Measurements from ENCODE around the gene TEX12. TPM values are rescaled to one million over a fixed set of nuclear protein-coding genes. Genes with fewer than 3 reads are reported as not detected.

The TEX12 gene
- total RNA-seq, 1 experiment from 2014 or later: not detected

- no TSS peak for BruUV-seq (replicated peaks)
- DNase-seq: peak; percentile 65 to 100
- Histone ChIP-seq H3K4me1 (replicated peaks; ENCODE audit: insufficient read depth) (peaks cover 65% of the 10 kb centered on the region), H3K36me3 (ENCODE audit: low read depth) (peaks cover 54% of the 10 kb centered on the region), H3K79me2 (ENCODE audit: low read depth) (peaks cover 63% of the 10 kb centered on the region), H3K9me3 (ENCODE audit: insufficient read depth, low read depth) (no peaks in the 10 kb centered on the region), H3K9me2 (ENCODE audit: insufficient read depth) (no peaks in the 10 kb centered on the region), H3K27ac (peak overlapping the region; percentile 85), H3F3A (ENCODE audit: insufficient read depth, low read depth) (peaks cover 42% of the 10 kb centered on the region), H3K4me2 (peak overlapping the region; percentile 61), H3K27me3 (ENCODE audit: insufficient read depth, low read depth) (no peaks in the 10 kb centered on the region), H4K20me1 (ENCODE audit: insufficient read depth) (no peaks in the 10 kb centered on the region), H3K4me3 (peak overlapping the region; percentile 5; the same call in 1 of the 2 replicates), H2AFZ (no peak overlapping the region)
- intact Hi-C loops (cut with micrococcal nuclease; ENCODE audit: unreplicated experiment): loop anchor here (1.0 to 5.0 kb wide), 2 partner anchors 29 to 600 kb away; no protein-coding TSS in a partner anchor
- POLR2A ChIA-PET (ENCODE audit: unreplicated experiment): interaction anchor here (0.6 to 1.0 kb wide), 6 partner anchors 13 to 1030 kb away, joined by 3 to 14 read pairs (median 6); no protein-coding TSS in a partner anchor
- CTCF ChIA-PET: interaction anchor here (1.2 to 1.4 kb wide), 2 partner anchors 18 to 43 kb away, joined by 5 to 7 read pairs; partner anchors contain the start of gene BCO2
- no peak for TF ChIP-seq EZH2 (IDR thresholded peaks at IDR 0.05; ENCODE audit: low read depth)
These were observed 10.0 kb upstream of the TEX12 start for GRCh38 chr11:112156956-112157766.

GRCh38 chr11:112159098-112160065 is 7.8 kb upstream of the TEX12 start:
- no peaks in the 10 kb centered on the region for H3K9me2 ChIP-seq (ENCODE audit: insufficient read depth)
- H3K4me2 ChIP-seq: peak overlapping the region; percentile 86
- H3K79me2 ChIP-seq (ENCODE audit: low read depth): peaks cover 71% of the 10 kb centered on the region
- peak overlapping the region; percentile 8; the same call in 1 of the 2 replicates for H3K4me3 ChIP-seq
- POLR2A ChIA-PET (ENCODE audit: unreplicated experiment): interaction anchor here (0.6 to 0.7 kb wide), 2 partner anchors 20 to 31 kb away, joined by 5 to 15 read pairs; no protein-coding TSS in a partner anchor
- intact Hi-C loops (cut with micrococcal nuclease; ENCODE audit: unreplicated experiment): loop anchor here (5.0 to 10.0 kb wide), 3 partner anchors 285 to 1802 kb away; partner anchors contain the start of genes ALG9, CFAP68 and FDXACB1
- CTCF ChIA-PET: interaction anchor here (0.6 kb wide), 1 partner anchor 577 kb away, joined by 4 read pairs; no protein-coding TSS in a partner anchor
- H3K27ac ChIP-seq: peak overlapping the region; percentile 36
- peaks cover 82% of the 10 kb centered on the region for H3K4me1 ChIP-seq (replicated peaks; ENCODE audit: insufficient read depth)
- no peaks in the 10 kb centered on the region for H4K20me1 ChIP-seq (ENCODE audit: insufficient read depth)
- H3F3A ChIP-seq (ENCODE audit: insufficient read depth, low read depth): peaks cover 58% of the 10 kb centered on the region
- H3K36me3 ChIP-seq (ENCODE audit: low read depth): peaks cover 35% of the 10 kb centered on the region
- no peaks in the 10 kb centered on the region for H3K27me3 ChIP-seq (ENCODE audit: insufficient read depth, low read depth)
- no TSS peak for BruUV-seq (replicated peaks)
- H2AFZ ChIP-seq: no peak overlapping the region
- TF ChIP-seq EZH2 (IDR thresholded peaks at IDR 0.05; ENCODE audit: low read depth): no peak
- TF ChIP-seq CTCF (conservative IDR thresholded peaks at IDR 0.05): no peak
- no peaks in the 10 kb centered on the region for H3K9me3 ChIP-seq (ENCODE audit: insufficient read depth, low read depth)
- no peak for DNase-seq

DNA sequence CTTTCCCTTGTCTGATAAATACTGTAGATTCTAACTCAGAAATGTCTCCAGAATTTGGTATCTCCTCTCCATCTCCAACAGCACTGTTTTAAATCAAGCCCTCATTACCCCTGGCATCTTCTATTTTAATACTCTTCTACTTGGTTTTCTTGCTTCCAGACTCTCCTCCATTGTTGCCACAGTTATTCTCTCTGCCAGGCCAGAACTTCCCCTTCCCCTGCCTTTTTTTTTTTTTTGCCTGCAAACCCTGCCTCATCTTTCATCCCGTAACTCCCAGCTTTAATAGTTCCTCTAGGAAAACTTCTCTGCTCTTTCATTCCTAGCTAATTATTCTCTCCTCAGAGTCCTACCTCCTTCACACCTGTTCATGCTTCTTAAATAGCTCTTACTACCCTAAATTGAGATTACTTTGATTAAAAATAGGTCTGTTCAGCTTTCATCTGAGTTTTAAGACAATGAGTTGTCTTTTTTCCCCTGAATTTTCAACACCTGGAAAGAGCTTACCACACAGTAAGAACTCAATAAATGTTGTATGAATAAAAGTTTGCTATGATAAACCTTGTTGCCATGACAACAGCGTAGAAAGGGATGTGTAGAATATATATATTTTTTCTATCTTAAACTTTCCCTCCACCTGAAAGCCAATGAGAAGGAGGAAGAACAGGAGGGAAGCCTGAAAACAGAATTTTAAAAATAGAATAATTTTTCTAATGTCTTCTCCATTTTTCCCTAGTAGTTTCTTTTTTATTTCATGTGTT is 6.9 kb upstream of the TEX12 start:
- intact Hi-C loops (cut with micrococcal nuclease; ENCODE audit: unreplicated experiment): loop anchor here (5.0 to 10.0 kb wide), 2 partner anchors 285 to 1803 kb away; partner anchors contain the start of genes ALG9, CFAP68 and FDXACB1
- TF ChIP-seq EZH2 (IDR thresholded peaks at IDR 0.05; ENCODE audit: low read depth) (no peak), CTCF (conservative IDR thresholded peaks at IDR 0.05) (no peak)
- H3K4me1 ChIP-seq (replicated peaks; ENCODE audit: insufficient read depth): peaks cover 91% of the 10 kb centered on the region
- peaks cover 62% of the 10 kb centered on the region for H3F3A ChIP-seq (ENCODE audit: insufficient read depth, low read depth)
- H3K27me3 ChIP-seq (ENCODE audit: insufficient read depth, low read depth): no peaks in the 10 kb centered on the region
- peaks cover 62% of the 10 kb centered on the region for H3K79me2 ChIP-seq (ENCODE audit: low read depth)
- H3K27ac ChIP-seq: peak overlapping the region; percentile 87
- ChIA-PET POLR2A (ENCODE audit: unreplicated experiment) (no interaction called here), CTCF (interaction anchor here (0.6 kb wide), 1 partner anchor 578 kb away, joined by 4 read pairs; no protein-coding TSS in a partner anchor)
- peak overlapping the region; percentile 86 for H3K4me2 ChIP-seq
- H2AFZ ChIP-seq: no peak overlapping the region
- H3K9me2 ChIP-seq (ENCODE audit: insufficient read depth): no peaks in the 10 kb centered on the region
- peaks cover 27% of the 10 kb centered on the region for H3K36me3 ChIP-seq (ENCODE audit: low read depth)
- peak overlapping the region; percentile 8; the same call in 1 of the 2 replicates for H3K4me3 ChIP-seq
- no peaks in the 10 kb centered on the region for H4K20me1 ChIP-seq (ENCODE audit: insufficient read depth)
- no TSS peak for BruUV-seq (replicated peaks)
- no peaks in the 10 kb centered on the region for H3K9me3 ChIP-seq (ENCODE audit: insufficient read depth, low read depth)
- no peak for DNase-seq
